Measurements from ENCODE around the gene CHRM2. TPM values are rescaled to one million over a fixed set of nuclear protein-coding genes. Genes with fewer than 3 reads are reported as not detected.
A peak's percentile ranks its signal among the peaks of the same experiment; 100 is the strongest.

CHRM2 gene
- total RNA-seq, 1 experiment from 2014 or later, result 2.8 TPM

- no peak for DNase-seq (ENCODE audit: low read depth)
Observed at GRCh38 chr7:136894789-136895188, 26.3 kb downstream of the CHRM2 start.

- DNase-seq (ENCODE audit: low read depth), result no peak
Observed at GRCh38 chr7:136897676-136898075, 29.2 kb downstream of the CHRM2 start.

GRCh38 chr7:136900005-136900404, 31.6 kb downstream of the CHRM2 start:
- DNase-seq (ENCODE audit: low read depth), result no peak

- no peak for DNase-seq (ENCODE audit: low read depth)
Observed at GRCh38 chr7:136910771-136911170, 42.3 kb downstream of the CHRM2 start.

DNA sequence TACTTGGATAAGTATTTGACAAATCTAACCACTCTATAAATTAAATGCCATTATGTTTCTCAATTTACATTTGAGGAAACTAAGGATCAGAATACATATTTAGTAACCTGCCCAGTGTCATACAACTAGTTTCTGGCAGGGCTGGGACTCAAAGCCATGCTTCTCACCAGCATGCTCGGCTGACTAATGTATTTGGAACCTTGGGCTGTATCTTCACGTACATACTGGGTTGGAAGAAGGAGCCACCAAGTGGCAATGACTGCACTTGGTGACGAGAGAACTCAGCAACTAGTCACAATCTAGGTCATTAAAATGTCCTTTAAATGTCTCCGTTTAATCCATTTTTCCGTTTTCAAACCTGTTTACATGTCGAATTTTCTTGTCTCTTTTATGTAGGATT, 42.9 kb downstream of the CHRM2 start:
- peak; percentile 60 for DNase-seq (ENCODE audit: low read depth)

GRCh38 chr7:136912339-136912738, 43.9 kb downstream of the CHRM2 start:
- no peak for DNase-seq (ENCODE audit: low read depth)

DNA sequence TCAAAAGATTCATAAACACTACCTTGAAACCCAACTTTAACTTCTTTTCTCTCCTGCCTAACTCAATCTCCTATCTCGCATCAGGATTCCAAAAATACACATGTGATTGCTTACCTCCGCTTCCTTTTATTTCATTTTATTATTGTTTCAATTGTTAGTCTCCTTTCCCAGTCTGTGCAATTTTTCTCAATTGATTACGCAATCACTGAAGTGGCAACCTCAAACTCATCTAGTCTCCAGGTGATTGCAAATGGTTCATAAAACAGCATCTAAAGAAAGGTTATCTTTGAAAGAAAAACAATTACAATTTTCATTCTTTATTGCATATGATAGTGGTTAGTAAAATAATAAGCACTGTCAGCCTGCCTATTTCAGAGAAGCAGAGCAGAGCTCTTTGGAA, 45.6 kb downstream of the CHRM2 start:
- no peak for DNase-seq (ENCODE audit: low read depth)

- DNase-seq (ENCODE audit: low read depth), result no peak
Observed at GRCh38 chr7:136919820-136920219, 51.4 kb downstream of the CHRM2 start.

DNA sequence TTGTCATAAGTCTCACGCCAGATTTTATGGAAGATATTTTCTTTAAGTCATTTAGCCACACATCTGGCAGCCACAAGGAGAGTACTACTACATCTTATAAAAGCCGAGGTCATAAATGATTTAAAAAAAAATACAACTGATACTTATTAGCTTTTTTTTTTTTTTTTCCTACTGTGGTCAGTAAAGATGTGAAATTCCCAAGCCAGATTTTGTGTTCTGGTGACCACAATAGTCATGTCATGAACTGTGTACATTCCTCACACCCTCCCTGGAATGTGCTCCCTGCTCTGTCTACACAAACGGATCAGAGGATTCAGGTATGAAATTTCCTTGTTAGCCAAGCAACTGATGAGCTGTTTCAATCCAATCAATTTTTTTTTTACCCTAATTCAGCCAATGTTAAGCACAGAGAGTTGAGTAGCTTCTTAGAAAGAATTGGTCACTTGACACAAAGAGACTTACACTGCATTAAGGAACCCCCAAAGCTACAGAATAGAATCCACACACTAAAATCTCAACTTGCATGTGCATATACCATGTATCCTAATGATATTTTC, 54.7 kb downstream of the CHRM2 start:
- peak; percentile 89 for DNase-seq (ENCODE audit: low read depth)

- DNase-seq (ENCODE audit: low read depth), result peak; percentile 63
Observed at GRCh38 chr7:136925044-136925443, 56.6 kb downstream of the CHRM2 start.

GRCh38 chr7:136925556-136925955, 57.1 kb downstream of the CHRM2 start:
- peak; percentile 72 for DNase-seq (ENCODE audit: low read depth)

DNA sequence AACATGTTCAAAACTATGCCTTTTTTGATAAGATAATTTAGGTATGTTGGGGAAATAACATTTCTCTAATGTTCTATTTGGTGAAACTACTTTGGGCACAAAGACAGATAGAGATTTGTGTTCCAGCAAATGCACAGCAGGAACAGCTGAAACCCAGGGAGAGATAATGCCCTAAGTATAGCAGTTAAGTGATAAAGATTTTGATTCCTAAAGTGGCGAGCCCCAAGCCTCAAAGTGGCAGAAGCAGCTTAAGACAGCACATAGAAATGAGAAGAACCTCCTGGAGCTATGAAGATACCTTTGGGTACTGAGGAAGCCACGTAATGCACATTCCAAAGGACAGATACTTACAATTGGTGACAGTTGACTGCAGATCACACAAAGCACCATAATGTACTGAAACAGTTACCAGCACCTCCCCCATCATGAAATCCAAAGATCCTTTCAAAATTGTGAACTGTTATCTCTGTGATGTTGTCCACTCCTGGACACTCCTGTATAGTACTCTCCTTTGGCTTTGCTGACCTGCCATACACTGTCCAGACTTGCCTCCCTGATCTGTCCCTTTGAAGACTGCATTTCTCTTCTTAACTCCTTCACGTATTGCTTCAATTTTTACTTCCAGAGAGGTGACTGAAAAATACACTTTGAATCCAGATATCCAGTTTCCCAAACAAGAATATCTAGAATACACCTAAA, 62.9 kb downstream of the CHRM2 start:
- no peak for DNase-seq (ENCODE audit: low read depth)

DNA sequence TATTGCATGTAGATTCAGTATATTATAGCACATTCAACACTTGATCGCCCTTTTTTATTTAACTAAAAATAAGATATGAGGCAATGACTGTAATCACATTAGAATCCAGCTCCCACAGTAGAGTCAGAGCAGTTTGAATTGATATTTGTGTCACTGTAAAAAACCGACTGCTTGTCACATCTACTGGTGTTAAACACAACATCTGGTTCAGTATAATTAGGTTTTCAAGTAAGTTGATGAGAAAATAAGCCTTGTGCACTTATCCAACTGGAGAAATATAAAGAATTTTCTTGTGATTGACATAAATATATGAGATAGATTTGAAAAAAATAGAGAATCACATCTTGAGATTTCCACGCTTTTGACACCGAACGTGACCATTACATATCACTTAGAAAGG, 69.0 kb downstream of the CHRM2 start:
- DNase-seq (ENCODE audit: low read depth), result no peak

DNA sequence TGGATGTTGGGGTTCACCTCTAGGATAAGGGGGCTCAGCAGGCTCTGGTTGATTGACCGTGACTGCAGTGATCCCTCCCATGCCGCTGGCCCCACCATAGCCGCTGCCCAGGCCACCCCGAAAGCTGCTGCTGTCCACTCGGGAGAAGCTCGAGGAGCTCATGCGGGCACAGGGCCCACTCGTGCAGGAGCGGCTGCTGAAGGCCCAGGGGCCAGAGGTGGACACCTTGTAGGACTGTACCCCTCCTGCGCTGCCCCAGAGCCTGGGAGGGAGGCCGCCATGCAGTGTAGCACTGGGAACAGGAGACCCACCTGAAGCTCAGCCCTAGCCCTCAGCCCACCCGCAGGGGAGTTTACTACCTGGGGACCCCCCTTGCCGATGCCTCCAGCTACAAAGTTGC, 70.0 kb downstream of the CHRM2 start:
- no peak for DNase-seq (ENCODE audit: low read depth)

DNA sequence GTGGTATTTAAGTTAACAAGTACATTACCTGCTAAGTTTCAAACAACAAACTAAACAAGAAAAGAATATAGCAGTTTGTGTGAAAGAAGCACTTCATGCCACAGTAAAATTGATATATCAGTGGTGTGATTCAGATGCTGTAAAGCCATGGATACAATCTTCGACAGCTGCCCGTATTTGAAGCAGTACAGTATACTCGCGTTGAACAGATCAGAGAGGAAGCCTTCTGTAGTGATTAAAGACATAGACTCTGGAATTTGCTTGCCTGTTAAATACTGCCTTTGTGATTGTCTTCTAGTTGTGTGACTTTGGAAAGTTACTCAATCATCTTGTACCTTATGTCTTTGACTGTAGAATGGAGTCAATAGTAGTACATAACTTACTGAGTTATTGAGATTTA, 71.7 kb downstream of the CHRM2 start:
- DNase-seq (ENCODE audit: low read depth), result no peak

- DNase-seq (ENCODE audit: low read depth), result no peak
Observed at GRCh38 chr7:136940917-136941316, 72.5 kb downstream of the CHRM2 start.

GRCh38 chr7:136941816-136942215, 73.4 kb downstream of the CHRM2 start:
- DNase-seq (ENCODE audit: low read depth), result no peak

GRCh38 chr7:136942401-136942800, 73.9 kb downstream of the CHRM2 start:
- no peak for DNase-seq (ENCODE audit: low read depth)

DNA sequence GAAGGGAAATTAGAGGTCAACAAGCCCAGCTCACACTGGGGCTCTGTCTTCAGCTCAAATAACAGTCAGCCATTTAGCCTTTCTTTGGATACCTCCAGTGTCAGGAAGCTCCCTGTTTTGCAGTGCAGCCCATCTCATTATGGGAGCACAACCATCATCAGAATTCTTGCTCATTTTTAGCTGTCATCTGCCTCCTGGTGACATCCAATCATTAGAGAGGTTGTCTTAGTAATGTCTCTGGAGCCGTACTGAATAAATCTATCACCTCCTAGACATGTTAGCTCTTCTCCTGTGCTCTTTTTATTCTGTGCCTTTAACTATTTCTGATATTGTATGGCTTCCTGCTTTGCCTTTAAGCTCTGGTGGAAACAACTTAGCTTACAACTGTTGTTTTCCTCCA, 74.5 kb downstream of the CHRM2 start:
- no peak for DNase-seq (ENCODE audit: low read depth)

GRCh38 chr7:136947347-136947746, 78.9 kb downstream of the CHRM2 start:
- DNase-seq (ENCODE audit: low read depth), result peak; percentile 75

DNA sequence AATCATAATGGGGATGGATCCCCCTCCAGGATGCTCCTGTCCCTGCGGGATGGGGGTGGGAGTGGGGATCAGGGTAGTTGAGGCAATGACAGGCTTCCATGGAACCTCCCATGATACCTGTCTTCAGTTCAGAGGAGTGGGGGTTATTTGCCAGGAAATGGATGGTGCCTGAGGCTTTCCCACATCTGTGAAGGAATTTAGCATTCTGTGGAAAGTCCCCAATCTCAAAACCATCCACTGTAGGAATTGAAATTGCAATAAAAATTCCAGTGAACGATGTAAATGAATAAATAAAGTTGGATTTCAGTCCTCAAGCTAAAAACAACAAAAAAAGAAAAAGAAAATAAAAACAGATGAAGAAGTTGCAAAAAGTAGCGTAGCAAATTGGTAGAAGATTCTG, 81.9 kb downstream of the CHRM2 start:
- peak; percentile 63 for DNase-seq (ENCODE audit: low read depth)

GRCh38 chr7:136953386-136953785, 84.9 kb downstream of the CHRM2 start:
- peak; percentile 88 for DNase-seq (ENCODE audit: low read depth)

DNA sequence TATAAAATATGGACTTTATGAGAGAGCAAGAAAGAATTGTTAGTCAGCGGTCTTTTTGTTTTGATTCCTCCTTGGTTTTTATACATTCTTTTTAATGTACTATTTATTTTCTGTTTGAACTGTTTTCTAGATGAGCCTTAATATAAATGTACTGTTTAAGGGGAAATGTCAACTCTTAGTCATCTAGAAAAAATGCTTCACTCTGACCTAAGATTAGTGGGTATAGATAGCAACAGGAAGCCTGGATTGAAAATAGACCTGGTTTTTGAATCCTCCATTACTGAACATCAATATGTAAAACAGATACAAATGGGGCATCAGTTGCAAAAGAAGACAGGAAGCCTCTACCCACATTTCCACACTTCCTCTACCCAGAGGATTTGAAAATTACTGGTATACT, 87.8 kb downstream of the CHRM2 start:
- peak; percentile 83 for DNase-seq (ENCODE audit: low read depth)

DNA sequence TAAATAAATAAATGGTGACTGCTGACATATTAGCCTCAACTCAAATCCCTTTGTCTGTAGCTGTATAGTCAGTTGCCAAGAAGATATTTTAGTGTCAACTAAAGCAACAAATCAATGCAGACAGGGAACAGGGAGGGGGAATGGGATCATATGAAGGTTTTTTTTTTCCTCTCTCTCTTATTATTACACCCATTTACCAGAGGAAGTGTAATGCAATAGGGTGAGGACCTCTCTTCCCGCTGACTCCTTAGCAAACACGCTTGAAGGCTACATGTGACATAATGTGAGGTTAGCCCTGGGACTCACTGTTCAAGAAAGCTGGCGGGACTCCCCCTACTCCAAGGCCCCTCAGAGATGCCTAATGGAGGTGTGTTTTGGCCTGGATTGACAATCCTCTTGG, 88.2 kb downstream of the CHRM2 start:
- DNase-seq (ENCODE audit: low read depth), result no peak
